OCI-LY7 (cell line): ENCODE measurements around the gene FBN3. TPM values are rescaled to one million over a fixed set of nuclear protein-coding genes. Genes with fewer than 3 reads are reported as not detected.
"Not testable (repeated sequence)": the region's sequence is repeated elsewhere in the genome, so short reads cannot be mapped to it uniquely, and the experiment has no call there.

Source experiments
- BruUV-seq: library from RNA; stranded (reverse); fragments of 400-500 nt; replicated peaks from 2 replicates; lab custom pipeline; 2021; lab: Mats Ljungman, UMichigan
- CTCF ChIA-PET: fragments of 300-600 bp; sonication (Branson Sonifier 250); formaldehyde crosslinking; loops from one replicate; lab custom pipeline; 2022; ENCODE audit warnings: antibody characterized with exemption; ENCODE audit not compliant: unreplicated experiment; lab: Charles Lee
- POLR2A ChIA-PET: fragments of 300-600 bp; sonication (Branson Sonifier 250); formaldehyde crosslinking; loops from one replicate; lab custom pipeline; 2022; ENCODE audit warnings: antibody characterized with exemption; lab: Charles Lee
- DNase-seq: peaks from one replicate; pipeline ENCODE4 v3.0.0-alpha.2; 2015; ENCODE audit warnings: low spot score
- H2AFZ ChIP-seq: fragments of 200-600 bp; sonication (generic), shearing (Covaris generic); 2 replicates; pipeline ENCODE4 v1.6.1; 2014; ENCODE audit warnings: mild to moderate bottlenecking, antibody characterized with exemption, low read length, moderate library complexity
- H3K27ac ChIP-seq: fragments of 200-600 bp; sonication (generic); 2 replicates; pipeline ENCODE4 v1.5.1; 2014; ENCODE audit warnings: mixed run types, low read depth, mild to moderate bottlenecking, moderate library complexity, low read length, inconsistent platforms; ENCODE audit not compliant: poor library complexity, severe bottlenecking
- H3K36me3 ChIP-seq: fragments of 200-600 bp; sonication (generic); 2 replicates; pipeline ENCODE4 v1.6.1; 2014; ENCODE audit warnings: mild to moderate bottlenecking, antibody characterized with exemption, low read length, moderate library complexity, mixed read lengths; ENCODE audit not compliant: insufficient read depth
- H3K4me1 ChIP-seq: fragments of 200-600 bp; sonication (generic); 2 replicates; pipeline ENCODE4 v1.5.1; 2014; ENCODE audit warnings: mild to moderate bottlenecking, low read length; ENCODE audit not compliant: insufficient read depth, poor library complexity, severe bottlenecking
- H3K4me2 ChIP-seq: fragments of 200-600 bp; sonication (generic); 2 replicates; pipeline ENCODE4 v1.6.1; 2014; ENCODE audit warnings: mild to moderate bottlenecking, low read length
- H3K4me3 ChIP-seq: fragments of 200-600 bp; sonication (generic); 2 replicates; pipeline ENCODE4 v1.5.1; 2014; ENCODE audit warnings: mild to moderate bottlenecking, low read depth, low read length; ENCODE audit not compliant: poor library complexity, severe bottlenecking
- H3K79me2 ChIP-seq: fragments of 200-600 bp; sonication (generic); 2 replicates; pipeline ENCODE4 v1.6.1; 2016; ENCODE audit warnings: low read depth, mild to moderate bottlenecking, low read length, moderate library complexity, mixed read lengths; ENCODE audit not compliant: insufficient read depth
- H3K9me2 ChIP-seq: fragments of 200-600 bp; sonication (generic); 2 replicates; pipeline ENCODE4 v1.6.1; 2016; ENCODE audit warnings: mild to moderate bottlenecking, low read length, mixed read lengths; ENCODE audit not compliant: insufficient read depth
- H3K9me3 ChIP-seq: fragments of 200-600 bp; sonication (generic); 2 replicates; pipeline ENCODE4 v1.6.1; 2014; ENCODE audit warnings: mild to moderate bottlenecking, mixed run types, low read length, mixed read lengths
- H4K20me1 ChIP-seq: fragments of 200-600 bp; sonication (generic); 2 replicates; pipeline ENCODE4 v1.6.1; 2014; ENCODE audit warnings: mild to moderate bottlenecking, antibody characterized with exemption, low read length, moderate library complexity, mixed read lengths; ENCODE audit not compliant: insufficient read depth
- CTCF ChIP-seq: fragments of 200-600 bp; sonication (generic); conservative IDR thresholded peaks from 2 replicates; pipeline ENCODE4 v1.5.1; 2014; ENCODE audit warnings: mild to moderate bottlenecking, antibody characterized with exemption, low read length, moderate library complexity, mixed read lengths
- EZH2phosphoT487 ChIP-seq: fragments of 200-600 bp; sonication (generic); IDR thresholded peaks from 2 replicates; pipeline ENCODE4 v1.6.1; 2018; ENCODE audit warnings: low read depth, borderline replicate concordance, mild to moderate bottlenecking, mixed run types, antibody characterized with exemption, low read length, moderate library complexity, mixed read lengths
- intact Hi-C: fragments of 100-400 bp; cut with micrococcal nuclease; formaldehyde crosslinking; loops from one replicate; pipeline ENCODE4 v1.10.0; 2022; ENCODE audit not compliant: unreplicated experiment
- total RNA-seq, 2 experiments: library from RNA; depleted of rRNA in 1 of 2; stranded (reverse); fragments of >200 nt in 1 of 2; shearing (Covaris generic) in 1 of 2; gene quantifications; 2 replicates each; pipeline ENCODE4 v1.2.3, GENCODE V29; 2014 to 2022

The FBN3 gene
- total RNA-seq, 2 experiments from 2014 or later = not detected

DNA sequence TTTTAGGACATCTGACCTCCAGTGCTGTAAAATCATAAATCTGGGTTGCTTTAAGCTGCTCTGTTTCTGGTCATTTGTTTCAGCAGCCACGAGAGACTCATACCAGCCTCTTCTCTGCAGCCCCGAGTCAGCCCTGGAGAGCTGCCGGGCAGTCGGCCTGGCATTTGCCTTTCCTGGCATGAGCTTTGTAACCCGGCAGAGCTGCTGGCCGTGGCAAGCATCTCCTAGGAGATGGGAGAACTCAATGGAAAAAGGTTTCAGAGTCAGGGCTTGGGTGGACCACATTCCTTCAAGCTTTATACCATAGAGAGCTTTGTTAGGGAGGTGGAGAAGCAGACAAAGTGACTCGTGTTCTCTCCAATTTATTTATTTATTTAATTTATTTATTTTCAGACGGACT is 118.4 kb downstream of the FBN3 start:
- CTCF ChIA-PET = interaction anchor here (0.9 kb wide), 1 partner anchor 63 kb away, joined by 3 read pairs; no protein-coding TSS in a partner anchor
- Histone ChIP-seq H3K4me1 (no peaks in the 10 kb centered on the region), H3K9me2 (no peaks in the 10 kb centered on the region), H3K27ac (no peak overlapping the region), H3K9me3 (no peaks in the 10 kb centered on the region), H3K36me3 (no peaks in the 10 kb centered on the region), H3K4me2 (no peak overlapping the region), H4K20me1 (no peaks in the 10 kb centered on the region), H2AFZ (no peak overlapping the region), H3K4me3 (no peak overlapping the region), H3K79me2 (no peaks in the 10 kb centered on the region)
- DNase-seq = no peak
- POLR2A ChIA-PET = interaction anchor here (0.6 kb wide), 1 partner anchor 16 kb away, joined by 3 read pairs; no protein-coding TSS in a partner anchor
- BruUV-seq = no TSS peak
- intact Hi-C loops = no loop called here
- TF ChIP-seq CTCF (no peak), EZH2phosphoT487 (no peak)

DNA sequence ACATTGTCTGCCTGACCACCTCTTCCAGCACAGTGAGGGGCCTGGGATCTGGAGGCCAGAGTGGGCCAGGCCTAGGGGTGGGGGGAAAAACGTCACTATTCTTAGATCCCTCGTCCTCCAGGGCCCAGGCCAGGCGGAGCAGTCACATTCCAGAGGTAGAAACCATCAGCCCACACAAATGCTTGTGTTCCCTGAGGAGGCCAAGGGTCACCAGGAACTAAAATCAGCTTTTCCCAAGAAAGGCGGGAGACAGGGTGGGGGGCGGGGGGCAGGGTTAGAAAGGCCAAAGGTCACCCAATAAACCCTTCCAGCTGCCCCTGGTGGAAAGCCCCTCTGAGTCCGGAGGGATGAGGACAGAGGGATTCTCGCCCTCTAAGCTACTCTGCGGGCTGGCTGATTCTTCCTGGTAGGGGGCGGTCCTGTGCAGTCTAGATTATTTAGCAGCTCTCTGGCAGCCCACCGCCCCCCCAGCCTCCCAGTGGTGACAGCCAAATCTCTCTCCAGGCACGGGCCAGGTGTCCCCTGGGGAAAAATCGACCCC is 120.4 kb downstream of the FBN3 start:
- Histone ChIP-seq H3K27ac (no peak overlapping the region), H4K20me1 (no peaks in the 10 kb centered on the region), H3K4me1 (peaks cover 9% of the 10 kb centered on the region), H3K4me2 (no peak overlapping the region), H2AFZ (no peak overlapping the region), H3K9me2 (no peaks in the 10 kb centered on the region), H3K4me3 (no peak overlapping the region), H3K9me3 (no peaks in the 10 kb centered on the region), H3K36me3 (no peaks in the 10 kb centered on the region), H3K79me2 (no peaks in the 10 kb centered on the region)
- DNase-seq = no peak
- BruUV-seq = no TSS peak
- POLR2A ChIA-PET = no interaction called here
- no peak for TF ChIP-seq CTCF
- no peak for TF ChIP-seq EZH2phosphoT487
- CTCF ChIA-PET = interaction anchor here (0.7 kb wide), 1 partner anchor 85 kb away, joined by 4 read pairs; no protein-coding TSS in a partner anchor
- intact Hi-C loops = no loop called here

DNA sequence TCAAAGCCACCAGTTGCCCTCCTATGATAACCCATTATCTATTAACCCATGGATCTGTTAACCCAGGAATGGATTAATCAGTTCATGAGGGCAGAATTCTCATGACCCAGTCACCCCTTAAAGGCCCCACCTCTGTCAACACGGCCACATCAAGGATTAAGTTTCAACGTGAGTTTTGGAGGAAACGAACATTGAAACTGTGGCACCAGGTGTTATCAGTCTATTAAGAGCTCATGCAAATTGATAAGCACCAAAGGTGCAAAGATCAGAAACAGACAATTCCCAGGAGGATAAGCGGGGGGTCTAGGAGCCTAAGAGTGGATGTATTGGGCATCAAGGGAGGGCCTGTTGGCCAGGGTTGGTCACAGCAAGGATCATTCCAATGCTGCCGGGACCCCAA is 124.1 kb downstream of the FBN3 start:
- TF ChIP-seq CTCF (no peak), EZH2phosphoT487 (no peak)
- DNase-seq = peak; percentile 27
- intact Hi-C loops = no loop called here
- BruUV-seq = no TSS peak
- H3K4me3 ChIP-seq = no peak overlapping the region
- peaks cover 9% of the 10 kb centered on the region for H3K4me1 ChIP-seq
- peak overlapping the region; percentile 35 for H3K4me2 ChIP-seq
- H3K9me3 ChIP-seq = no peaks in the 10 kb centered on the region
- no peak overlapping the region for H2AFZ ChIP-seq
- H3K36me3 ChIP-seq = no peaks in the 10 kb centered on the region
- CTCF ChIA-PET = no interaction called here
- H4K20me1 ChIP-seq = no peaks in the 10 kb centered on the region
- no peaks in the 10 kb centered on the region for H3K79me2 ChIP-seq
- no peaks in the 10 kb centered on the region for H3K9me2 ChIP-seq
- POLR2A ChIA-PET = no interaction called here
- no peak overlapping the region for H3K27ac ChIP-seq

DNA sequence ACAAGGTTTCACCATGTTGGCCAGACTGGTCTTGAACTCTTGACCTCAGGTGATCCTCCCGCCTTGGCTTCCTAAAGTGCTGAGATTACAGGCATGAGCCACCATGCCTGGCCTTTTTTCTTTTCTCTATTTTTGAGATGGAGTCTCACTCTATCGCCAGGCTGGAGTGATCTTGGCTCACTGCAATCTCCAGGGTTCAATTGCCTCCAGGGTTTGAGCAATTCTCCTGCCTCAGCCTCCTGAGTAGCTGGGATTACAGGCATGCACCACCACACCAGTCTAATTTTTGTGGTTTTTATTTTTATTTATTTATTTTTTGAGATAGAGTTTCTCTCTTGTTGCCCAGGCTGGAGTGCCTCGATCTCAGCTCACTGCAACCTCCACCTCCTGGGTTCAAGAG is 125.1 kb downstream of the FBN3 start:
- H3K9me3 ChIP-seq, H3K9me2 ChIP-seq, H2AFZ ChIP-seq, H3K4me1 ChIP-seq, H3K36me3 ChIP-seq, H3K79me2 ChIP-seq, BruUV-seq, intact Hi-C loops, H3K27ac ChIP-seq, H4K20me1 ChIP-seq, H3K4me2 ChIP-seq, H3K4me3 ChIP-seq, DNase-seq, POLR2A ChIA-PET: not testable (repeated sequence)
- CTCF ChIA-PET = interaction anchor here (0.5 kb wide), 1 partner anchor 13 kb away, joined by 3 read pairs; no protein-coding TSS in a partner anchor
